Activated T-helper 2 cell treated with anti-CD3 and anti-CD28 coated beads, Interferon-gamma antibody, Interleukin-2, Interleukin-4, amounts not matched to agents 10 μg/mL and 5 μg/mL and 100 μg/mL, durations not matched to agents 14 hours and 24 hours and 36 hours (primary cell): Measurements from ENCODE around the gene CDH4. TPM values are rescaled to one million over a fixed set of nuclear protein-coding genes. Genes with fewer than 3 reads are reported as not detected.

Source experiments
- DNase-seq: peaks from one replicate; pipeline ENCODE4 v3.0.0; 2021; ENCODE audit warnings: low spot score
- H3K27ac Mint-ChIP-seq: one replicate; pipeline ENCODE4 v1.8.0; 2021; ENCODE audit warnings: mixed read lengths
- H3K27me3 Mint-ChIP-seq: one replicate; pipeline ENCODE4 v1.8.0; 2021; ENCODE audit warnings: low read depth, mixed read lengths
- H3K36me3 Mint-ChIP-seq: one replicate; pipeline ENCODE4 v1.8.0; 2021; ENCODE audit warnings: low read depth, mixed read lengths
- H3K4me1 Mint-ChIP-seq: one replicate; pipeline ENCODE4 v1.8.0; 2021; ENCODE audit warnings: low read depth, mixed read lengths
- H3K4me3 Mint-ChIP-seq: one replicate; pipeline ENCODE4 v1.8.0; 2021; ENCODE audit warnings: low read depth, mild to moderate bottlenecking, moderate library complexity, mixed read lengths
- H3K9me3 Mint-ChIP-seq: one replicate; pipeline ENCODE4 v1.8.0; 2021; ENCODE audit warnings: mixed read lengths
- intact Hi-C: fragments of 100-400 bp; cut with micrococcal nuclease; formaldehyde crosslinking; loops from one replicate; pipeline ENCODE4 v1.15.1; 2023
- total RNA-seq: library from RNA; stranded (reverse); gene quantifications from 2 replicates; pipeline ENCODE4 v1.2.3, GENCODE V29; 2022

CDH4 gene
- total RNA-seq, 1 donor from 2014 or later, result not detected

DNA sequence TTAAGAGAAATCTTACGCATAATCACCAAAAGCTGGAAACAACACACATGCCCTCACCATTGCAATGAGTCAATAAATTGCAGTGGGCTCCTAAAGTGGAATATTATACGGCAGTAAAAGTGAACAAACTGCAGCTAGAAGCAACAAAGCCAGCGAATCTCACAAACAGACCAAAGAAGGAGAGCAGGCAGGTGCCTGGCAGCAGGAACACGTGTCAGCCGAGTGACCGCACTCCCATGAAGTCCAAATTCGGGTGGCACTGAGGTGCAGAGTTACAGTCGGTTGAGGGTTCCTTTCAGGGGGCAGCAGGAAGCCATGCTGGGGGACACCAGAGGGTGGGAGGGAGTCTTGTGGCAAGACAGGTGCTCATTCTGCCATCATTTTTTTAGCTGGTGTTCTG is 500.5 kb downstream of the CDH4 start:
- no peaks in the 10 kb centered on the region for H3K4me1 Mint-ChIP-seq
- H3K9me3 Mint-ChIP-seq, result peaks cover 7% of the 10 kb centered on the region
- H3K27ac Mint-ChIP-seq, result no peak overlapping the region
- no peaks in the 10 kb centered on the region for H3K27me3 Mint-ChIP-seq
- intact Hi-C loops, result no loop called here
- H3K4me3 Mint-ChIP-seq, result no peak overlapping the region
- DNase-seq, result no peak
- no peaks in the 10 kb centered on the region for H3K36me3 Mint-ChIP-seq

DNA sequence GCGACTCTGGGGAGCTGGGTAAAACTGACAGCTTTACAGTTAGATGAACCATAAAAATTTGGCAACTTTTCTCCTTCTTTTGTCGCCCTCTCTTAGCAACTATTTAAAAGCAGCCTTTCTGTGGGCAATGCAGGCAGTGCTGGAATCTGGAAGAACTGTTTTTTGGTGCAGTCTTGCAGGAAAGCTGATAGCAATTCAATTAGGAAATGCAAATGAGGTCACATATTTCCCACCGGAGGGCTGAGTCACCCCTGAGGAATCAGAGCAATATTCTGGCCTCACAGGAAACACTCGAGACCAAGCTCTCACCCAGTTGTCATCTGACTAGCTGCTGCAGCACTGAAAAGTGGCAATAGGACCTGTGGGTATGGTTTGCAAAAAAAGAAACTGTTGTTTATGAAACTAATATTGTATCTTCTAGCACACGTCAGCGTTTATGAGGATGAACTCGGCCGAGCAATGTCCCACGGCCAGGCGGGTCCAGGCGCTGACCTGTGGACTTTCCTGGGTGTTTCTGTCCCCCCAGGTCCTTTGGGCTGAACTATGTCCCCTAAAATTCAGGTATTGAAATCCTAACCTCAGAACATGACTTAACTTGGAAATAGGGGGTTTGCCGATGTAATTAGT is 501.4 kb downstream of the CDH4 start:
- H3K36me3 Mint-ChIP-seq, result no peaks in the 10 kb centered on the region
- no peak overlapping the region for H3K4me3 Mint-ChIP-seq
- intact Hi-C loops, result no loop called here
- H3K27ac Mint-ChIP-seq, result no peak overlapping the region
- no peaks in the 10 kb centered on the region for H3K27me3 Mint-ChIP-seq
- no peaks in the 10 kb centered on the region for H3K4me1 Mint-ChIP-seq
- no peak for DNase-seq
- peaks cover 7% of the 10 kb centered on the region for H3K9me3 Mint-ChIP-seq

DNA sequence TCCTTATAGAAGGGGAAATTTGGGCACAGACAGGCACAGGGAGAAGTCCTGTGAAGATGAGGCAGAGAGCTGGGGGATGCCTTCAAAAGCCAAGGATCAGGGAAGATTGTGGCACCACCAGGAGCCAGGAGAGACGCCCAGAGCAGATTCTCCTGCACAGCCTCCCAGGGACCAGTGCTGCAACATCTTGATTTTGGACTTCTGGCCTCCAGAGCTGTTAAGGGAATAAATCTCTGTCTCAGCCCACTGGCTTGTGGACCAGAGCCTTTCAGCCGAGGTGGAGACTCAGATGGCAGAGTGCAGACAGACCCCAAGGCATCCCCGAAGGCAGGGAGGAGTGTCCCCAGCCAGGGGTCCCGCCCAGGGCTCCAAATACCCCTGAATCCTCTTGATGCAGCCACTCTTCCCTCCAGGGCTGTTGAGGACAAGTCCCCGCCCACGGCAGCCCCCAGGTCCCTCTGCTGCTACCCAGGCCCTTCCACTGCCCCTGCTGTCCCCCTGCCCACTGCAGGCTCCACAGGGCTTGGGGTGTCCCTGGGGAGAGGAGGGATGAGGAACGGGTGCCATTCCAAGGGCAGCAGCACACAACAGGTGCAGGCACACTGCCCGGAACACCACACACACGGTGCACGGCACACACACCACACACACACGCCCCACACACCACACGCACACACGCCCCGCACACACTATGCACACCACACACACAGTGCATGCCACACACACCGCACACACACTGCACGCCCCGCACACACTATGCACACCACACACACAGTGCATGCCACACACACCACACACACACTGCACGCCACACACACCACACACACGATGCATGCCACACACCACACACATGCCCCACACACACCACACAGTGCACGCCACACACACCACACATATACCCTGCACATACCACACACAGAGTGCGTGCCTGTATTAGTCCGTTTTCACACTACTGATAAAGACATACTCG is 502.2 kb downstream of the CDH4 start:
- no peaks in the 10 kb centered on the region for H3K4me1 Mint-ChIP-seq
- H3K4me3 Mint-ChIP-seq, result no peak overlapping the region
- no peak overlapping the region for H3K27ac Mint-ChIP-seq
- intact Hi-C loops, result no loop called here
- DNase-seq, result no peak
- H3K9me3 Mint-ChIP-seq, result peaks cover 7% of the 10 kb centered on the region
- no peaks in the 10 kb centered on the region for H3K36me3 Mint-ChIP-seq
- no peaks in the 10 kb centered on the region for H3K27me3 Mint-ChIP-seq

DNA sequence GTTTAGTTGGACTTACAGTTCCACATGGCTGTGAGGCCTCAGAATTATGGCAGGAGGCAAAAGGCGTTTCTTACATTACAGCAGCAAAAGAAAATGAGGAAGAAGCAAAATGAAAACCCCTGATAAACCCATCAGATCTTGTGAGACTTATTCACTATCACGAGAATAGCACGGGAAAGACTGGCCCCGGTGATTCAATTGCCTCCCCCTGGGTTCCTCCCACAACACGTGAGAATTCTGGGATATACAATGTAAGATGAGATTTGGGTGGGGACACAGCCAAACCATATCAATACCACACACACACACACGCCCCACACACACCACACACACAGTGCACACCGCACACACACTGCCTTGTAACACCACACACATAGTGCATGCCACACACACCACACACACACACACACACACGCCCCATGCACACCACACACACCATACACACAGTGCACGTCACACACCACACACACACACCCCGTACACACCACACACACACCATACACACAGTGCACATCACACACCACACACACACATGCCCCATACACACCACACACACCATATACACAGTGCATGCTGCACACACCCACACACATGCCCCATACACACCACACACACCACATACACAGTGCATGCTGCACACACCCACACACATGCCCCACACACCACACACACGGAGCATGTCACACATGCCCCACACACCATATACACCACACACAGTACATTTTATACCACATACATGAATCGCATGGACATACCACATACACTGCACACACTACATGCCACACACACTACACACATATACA is 503.1 kb downstream of the CDH4 start:
- DNase-seq, result no peak
- no peaks in the 10 kb centered on the region for H3K27me3 Mint-ChIP-seq
- no peaks in the 10 kb centered on the region for H3K4me1 Mint-ChIP-seq
- no peak overlapping the region for H3K4me3 Mint-ChIP-seq
- intact Hi-C loops, result no loop called here
- peaks cover 6% of the 10 kb centered on the region for H3K9me3 Mint-ChIP-seq
- H3K27ac Mint-ChIP-seq, result no peak overlapping the region
- H3K36me3 Mint-ChIP-seq, result no peaks in the 10 kb centered on the region

DNA sequence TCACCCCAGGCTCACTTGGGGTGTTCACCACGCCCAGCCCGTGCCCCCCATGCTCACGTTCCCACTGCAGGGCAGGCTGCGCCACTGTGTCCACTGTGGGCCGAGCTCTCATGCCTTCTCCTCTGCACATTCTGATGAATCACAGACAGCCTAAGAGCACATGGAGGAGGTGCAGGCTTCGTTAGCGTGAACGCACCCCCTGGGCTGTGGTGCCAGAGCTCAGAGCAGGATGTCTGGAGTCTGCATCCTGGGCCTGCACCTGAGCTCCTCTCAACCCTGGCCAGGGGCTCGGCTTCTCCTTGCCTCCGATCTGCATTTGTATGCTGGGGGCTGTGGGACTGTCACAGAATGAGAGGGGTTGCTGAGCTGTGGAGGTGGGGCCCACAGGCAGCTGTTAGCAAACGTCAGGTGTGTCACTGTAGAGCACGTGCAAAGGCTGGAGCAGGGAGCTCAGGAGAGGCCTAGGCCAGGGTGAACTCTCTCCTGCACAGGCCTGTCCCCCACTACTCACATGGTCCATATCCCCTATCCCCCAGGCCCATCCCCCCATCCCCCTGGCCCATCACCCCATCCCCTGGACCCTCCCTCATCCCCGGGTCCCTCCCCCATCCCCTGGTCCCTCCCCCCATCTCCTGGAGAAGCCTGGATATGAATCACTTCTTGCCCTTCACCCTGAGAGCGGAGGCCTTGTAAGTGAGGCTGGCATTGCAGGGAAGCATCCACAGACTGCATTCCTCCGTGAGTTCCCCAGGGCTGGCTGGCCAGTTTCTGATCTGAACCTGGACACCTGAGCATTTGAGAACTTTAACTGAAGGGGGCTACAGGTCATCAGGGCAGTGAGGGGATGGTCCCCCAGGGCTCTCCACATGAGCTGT is 504.1 kb downstream of the CDH4 start:
- no peaks in the 10 kb centered on the region for H3K36me3 Mint-ChIP-seq
- H3K9me3 Mint-ChIP-seq, result no peaks in the 10 kb centered on the region
- intact Hi-C loops, result no loop called here
- H3K4me3 Mint-ChIP-seq, result no peak overlapping the region
- no peak overlapping the region for H3K27ac Mint-ChIP-seq
- DNase-seq, result no peak
- no peaks in the 10 kb centered on the region for H3K4me1 Mint-ChIP-seq
- no peaks in the 10 kb centered on the region for H3K27me3 Mint-ChIP-seq

DNA sequence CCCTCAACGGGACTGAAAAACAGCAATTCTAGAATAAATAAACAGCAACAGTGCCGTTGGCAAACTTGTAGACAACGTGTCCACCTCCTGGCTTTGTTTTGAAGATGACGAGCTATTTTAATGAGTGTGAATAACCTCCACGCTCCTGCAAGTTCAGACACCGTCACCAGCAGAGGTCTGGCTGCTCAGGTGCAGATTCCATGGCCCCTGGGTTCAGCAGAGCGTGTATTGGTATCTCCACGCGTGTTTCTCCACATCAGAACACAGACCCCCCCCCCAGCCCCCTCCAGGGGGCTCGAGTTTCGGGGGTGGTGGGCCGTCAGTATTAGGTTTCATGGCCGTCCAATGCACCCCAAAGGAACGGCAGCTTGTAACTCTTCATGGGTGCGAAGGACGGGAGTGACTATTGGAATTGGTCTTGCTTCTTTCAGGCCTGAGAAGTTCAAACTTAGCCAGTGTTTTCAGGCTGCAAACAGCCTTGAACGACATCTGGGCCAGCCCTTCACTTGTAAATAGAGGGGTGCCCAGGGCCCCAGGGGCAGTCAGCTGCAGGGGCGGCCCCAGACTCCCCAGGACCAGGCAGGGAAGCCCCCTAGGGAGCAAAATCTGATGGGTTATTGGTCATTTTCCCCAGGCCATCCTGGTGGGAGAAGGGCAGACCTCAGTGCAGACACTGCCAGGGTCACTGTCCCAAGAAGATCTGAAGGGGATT is 505.1 kb downstream of the CDH4 start:
- no peak for DNase-seq
- intact Hi-C loops, result no loop called here
- Mint-ChIP-seq H3K27ac (no peak overlapping the region), H3K36me3 (no peaks in the 10 kb centered on the region), H3K27me3 (no peaks in the 10 kb centered on the region), H3K4me1 (no peaks in the 10 kb centered on the region), H3K4me3 (no peak overlapping the region), H3K9me3 (no peaks in the 10 kb centered on the region)

DNA sequence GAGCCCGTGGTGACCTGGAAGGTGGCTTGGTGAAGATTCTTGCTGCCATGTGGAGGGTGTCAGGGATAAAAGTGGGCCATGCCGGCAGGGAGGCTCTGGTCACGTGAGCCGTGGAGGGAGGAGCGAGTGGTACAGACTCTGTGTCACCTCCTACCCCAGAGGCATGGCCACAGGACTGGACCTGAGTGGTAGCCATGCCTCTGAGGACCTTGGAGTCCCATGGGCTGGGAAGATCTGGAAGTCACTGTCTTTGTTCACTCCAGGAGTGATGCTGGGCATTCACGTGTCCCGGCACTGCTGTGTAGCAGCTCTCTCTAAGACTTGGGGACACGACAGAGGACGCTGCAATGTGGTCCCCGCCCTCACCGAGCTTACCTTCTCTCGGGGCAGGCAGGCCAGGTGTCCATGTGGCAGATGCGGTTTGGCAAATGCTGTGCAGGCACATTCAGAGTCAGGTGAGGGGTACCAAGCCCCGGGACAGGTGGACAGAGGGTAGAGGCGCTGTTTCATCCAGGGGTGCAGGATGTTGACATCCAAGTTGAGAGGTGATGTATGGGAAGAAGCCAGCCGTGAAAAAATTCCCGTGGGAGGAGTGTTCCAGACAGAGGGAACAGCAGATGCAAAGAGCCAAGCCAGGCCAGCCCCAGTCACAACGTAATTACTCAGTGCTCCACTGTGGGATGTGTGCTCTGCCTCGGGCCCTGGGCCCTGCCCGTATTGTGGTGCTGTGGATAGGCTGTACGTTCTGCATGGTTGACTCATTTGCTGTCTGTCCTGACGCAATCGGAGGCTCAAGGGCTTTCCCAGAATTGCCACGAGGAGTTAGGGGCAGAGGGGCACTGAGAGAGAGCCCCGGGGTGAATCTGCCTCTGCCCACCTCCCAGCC is 505.9 kb downstream of the CDH4 start:
- Mint-ChIP-seq H3K4me3 (no peak overlapping the region), H3K27me3 (no peaks in the 10 kb centered on the region), H3K27ac (no peak overlapping the region), H3K36me3 (no peaks in the 10 kb centered on the region), H3K9me3 (no peaks in the 10 kb centered on the region), H3K4me1 (no peaks in the 10 kb centered on the region)
- intact Hi-C loops, result no loop called here
- DNase-seq, result no peak

DNA sequence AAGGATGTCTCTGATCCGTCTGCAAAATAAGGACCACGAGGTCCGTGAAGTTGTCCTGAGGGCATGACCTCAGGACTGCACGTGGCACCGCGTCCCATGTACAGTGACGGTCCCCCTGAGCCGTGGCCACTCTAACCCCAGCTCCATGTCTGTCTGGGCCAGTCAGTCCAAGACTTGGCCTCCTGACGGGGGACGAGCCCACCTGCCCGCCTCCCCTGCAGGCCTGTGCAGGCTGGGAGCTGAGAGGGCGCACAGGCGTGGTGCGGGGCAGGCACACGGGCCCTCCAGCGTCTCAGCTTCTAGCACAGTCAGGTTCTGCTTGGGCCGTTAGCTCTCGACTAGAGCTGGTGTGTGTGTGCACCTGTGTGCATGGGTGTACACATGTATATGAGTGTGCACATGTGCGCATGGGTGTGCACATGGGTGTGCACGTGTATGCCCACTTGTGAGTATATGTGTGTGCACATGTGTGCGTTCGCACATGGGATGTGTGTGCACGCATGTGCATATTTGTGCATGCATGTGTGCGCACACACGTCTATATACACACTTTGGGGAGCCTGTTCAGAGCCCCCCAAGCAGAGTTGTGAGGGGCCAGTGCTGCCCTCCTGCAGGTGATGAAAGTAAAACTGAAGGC is 506.6 kb downstream of the CDH4 start:
- intact Hi-C loops, result no loop called here
- DNase-seq, result no peak
- no peak overlapping the region for H3K27ac Mint-ChIP-seq
- H3K27me3 Mint-ChIP-seq, result no peaks in the 10 kb centered on the region
- H3K36me3 Mint-ChIP-seq, result no peaks in the 10 kb centered on the region
- no peaks in the 10 kb centered on the region for H3K4me1 Mint-ChIP-seq
- no peaks in the 10 kb centered on the region for H3K9me3 Mint-ChIP-seq
- no peak overlapping the region for H3K4me3 Mint-ChIP-seq

DNA sequence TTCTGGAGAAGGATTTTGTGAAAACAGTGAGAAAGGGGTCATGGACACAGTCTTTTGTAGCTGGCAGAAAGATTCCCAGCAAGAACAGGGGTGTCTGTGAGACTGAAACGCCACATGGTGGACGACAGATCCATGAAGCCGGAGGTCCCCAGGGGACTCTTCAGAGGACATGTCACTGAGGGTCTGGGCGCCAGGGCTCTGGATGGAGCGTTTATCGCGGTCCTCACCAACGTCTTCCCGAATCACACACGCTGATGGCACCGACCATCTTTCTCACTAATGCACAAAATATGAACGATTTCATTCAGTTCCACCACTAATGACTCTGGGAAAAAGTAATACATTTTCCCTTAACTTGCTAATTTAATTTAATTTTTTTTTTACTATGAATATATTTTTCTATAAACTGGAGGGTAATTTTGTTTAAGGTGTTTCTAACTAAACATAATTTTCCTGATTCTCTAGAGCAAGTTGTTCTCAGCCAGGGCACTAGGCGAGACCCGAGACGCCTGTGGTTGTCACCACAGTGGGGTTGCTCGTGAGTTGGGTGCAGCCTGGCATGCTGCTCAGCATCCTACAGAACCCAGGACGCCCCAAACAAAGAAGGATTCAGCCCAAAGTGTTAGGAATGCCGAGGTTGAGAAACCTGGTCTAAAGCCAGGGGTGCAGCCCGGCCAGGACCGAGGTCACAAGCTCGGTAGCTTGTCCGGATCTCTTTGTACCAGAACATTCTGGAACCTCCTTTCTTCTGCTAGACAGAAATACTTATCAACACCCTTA is 507.4 kb downstream of the CDH4 start:
- no peaks in the 10 kb centered on the region for H3K9me3 Mint-ChIP-seq
- intact Hi-C loops, result no loop called here

DNA sequence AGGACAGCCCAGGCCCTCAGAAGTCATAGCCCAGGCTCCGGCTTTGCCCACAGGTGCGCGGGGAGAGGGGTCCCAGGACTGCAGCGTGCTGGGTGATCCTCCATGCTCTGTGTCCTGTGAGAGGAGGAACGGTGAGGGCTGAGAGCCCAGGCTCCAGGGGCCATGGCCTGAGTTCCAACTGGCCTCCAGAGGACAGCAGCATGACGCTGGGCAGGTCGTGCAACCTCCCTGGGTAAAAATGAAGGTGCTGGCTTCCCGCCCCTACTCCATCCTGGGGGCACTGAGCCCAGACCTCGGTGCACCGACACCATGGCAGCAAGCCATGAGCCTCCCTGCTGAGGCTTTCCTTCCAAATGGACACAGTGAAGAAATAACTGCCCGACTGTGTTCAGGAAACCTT is 508.3 kb downstream of the CDH4 start:
- no peaks in the 10 kb centered on the region for H3K9me3 Mint-ChIP-seq
- no peak for DNase-seq
- no peak overlapping the region for H3K27ac Mint-ChIP-seq
- H3K36me3 Mint-ChIP-seq, result no peaks in the 10 kb centered on the region
- intact Hi-C loops, result no loop called here
- H3K27me3 Mint-ChIP-seq, result no peaks in the 10 kb centered on the region
- H3K4me1 Mint-ChIP-seq, result no peaks in the 10 kb centered on the region
- H3K4me3 Mint-ChIP-seq, result no peak overlapping the region

More for the DNA sequence above, 507.4 kb downstream of the CDH4 start:
- no peaks in the 10 kb centered on the region for H3K27me3 Mint-ChIP-seq
- no peak overlapping the region for H3K27ac Mint-ChIP-seq
- H3K36me3 Mint-ChIP-seq, result no peaks in the 10 kb centered on the region
- no peaks in the 10 kb centered on the region for H3K4me1 Mint-ChIP-seq
- no peak for DNase-seq
- H3K4me3 Mint-ChIP-seq, result no peak overlapping the region
